DND-41 (cell line): ENCODE data around the gene ARHGAP15.

Experiments used
- ATAC-seq: fragments of 200-7000 bp; cut with Tn5 transposase; 3 replicates; pipeline ENCODE4 v1.9.1; 2021; ENCODE audit warnings: low read depth; ENCODE audit not compliant: insufficient read depth
- DNase-seq: peaks from one replicate; pipeline ENCODE4 v3.0.0-alpha.2; 2020
- H2AFZ ChIP-seq: 2 replicates; pipeline ENCODE4 v1.6.0; 2012; ENCODE audit warnings: low read depth, low read length
- H3K27ac ChIP-seq: 2 replicates; pipeline ENCODE4 v1.5.1; 2012; ENCODE audit warnings: low read length, inconsistent platforms
- H3K27me3 ChIP-seq: fragments of 200-600 bp; sonication (generic); 2 replicates; pipeline ENCODE4 v1.6.0; 2012; ENCODE audit warnings: low read length, mild to moderate bottlenecking, inconsistent platforms; ENCODE audit not compliant: insufficient read depth, poor library complexity
- H3K36me3 ChIP-seq: 2 replicates; pipeline ENCODE4 v1.5.1; 2012; ENCODE audit warnings: low read length, inconsistent platforms; ENCODE audit not compliant: insufficient read depth
- H3K4me1 ChIP-seq: 2 replicates; pipeline ENCODE4 v1.5.1; 2012; ENCODE audit warnings: mild to moderate bottlenecking, low read length; ENCODE audit not compliant: insufficient read depth
- H3K4me2 ChIP-seq: 2 replicates; pipeline ENCODE4 v1.6.0; 2012; ENCODE audit warnings: mild to moderate bottlenecking, moderate library complexity, low read length, inconsistent platforms; ENCODE audit not compliant: insufficient read depth
- H3K4me3 ChIP-seq, 2 experiments: fragments of 200-600 bp in 1 of 2; shearing (Covaris generic) in 1 of 2; 2 replicates each; pipeline ENCODE4 v1.5.1; 2012 to 2016; ENCODE audit warnings: inconsistent platforms in 2 of 2, low read length in 2 of 2, mild to moderate bottlenecking in 2 of 2, low read depth in 1 of 2, moderate library complexity in 1 of 2
- H3K79me2 ChIP-seq: 2 replicates; pipeline ENCODE4 v1.6.0; 2012; ENCODE audit warnings: low read length, inconsistent platforms; ENCODE audit not compliant: insufficient read depth
- H3K9ac ChIP-seq: 2 replicates; pipeline ENCODE4 v1.6.0; 2012; ENCODE audit warnings: low read depth, mild to moderate bottlenecking, inconsistent platforms, low read length, moderate library complexity
- H3K9me3 ChIP-seq: 2 replicates; pipeline ENCODE4 v1.5.1; 2012; ENCODE audit warnings: low read length, moderate library complexity, mild to moderate bottlenecking, inconsistent platforms; ENCODE audit not compliant: insufficient read depth, severe bottlenecking
- H4K20me1 ChIP-seq: 2 replicates; pipeline ENCODE4 v1.6.0; 2012; ENCODE audit warnings: low read length; ENCODE audit not compliant: insufficient read depth
- CTCF ChIP-seq: IDR thresholded peaks from 2 replicates; pipeline ENCODE4 v1.5.1; 2012; ENCODE audit warnings: borderline replicate concordance, low read length, moderate library complexity, mild to moderate bottlenecking; ENCODE audit not compliant: poor library complexity, severe bottlenecking; ENCODE audit errors: extremely low read depth
- EZH2 ChIP-seq: IDR thresholded peaks from 3 replicates; pipeline ENCODE4 v1.6.1; 2012; ENCODE audit warnings: borderline replicate concordance, low read depth, mild to moderate bottlenecking, moderate library complexity, low read length, inconsistent platforms; ENCODE audit not compliant: severe bottlenecking

The ARHGAP15 gene

GRCh38 chr2:143505542-143505941 is 376.3 kb downstream of the ARHGAP15 start:
- no peaks in the 10 kb centered on the region for H3K4me1 ChIP-seq
- no peak for ATAC-seq
- no peak overlapping the region for H2AFZ ChIP-seq
- peaks cover 48% of the 10 kb centered on the region for H3K36me3 ChIP-seq
- no peak overlapping the region for H3K27ac ChIP-seq
- H4K20me1 ChIP-seq, result 0 out of 2 replicates have a peak, but pooled peaks cover 3% of the 10 kb centered on the region
- no peaks in the 10 kb centered on the region for H3K79me2 ChIP-seq
- TF ChIP-seq CTCF, result no peak
- no peak for TF ChIP-seq EZH2
- no peaks in the 10 kb centered on the region for H3K9me3 ChIP-seq
- DNase-seq, result no peak
- H3K4me3 ChIP-seq, result no peak overlapping the region
- H3K9ac ChIP-seq, result no peak overlapping the region
- H3K27me3 ChIP-seq, result no peaks in the 10 kb centered on the region
- no peak overlapping the region for H3K4me2 ChIP-seq

- 0 out of 2 replicates have a peak, but pooled peaks cover 2% of the 10 kb centered on the region for H4K20me1 ChIP-seq
- DNase-seq (peak; percentile 12), ATAC-seq (peak; percentile 44; the same call in 1 of the 3 replicates)
- no peak overlapping the region for H3K27ac ChIP-seq
- H3K9me3 ChIP-seq, result no peaks in the 10 kb centered on the region
- H3K4me1 ChIP-seq, result no peaks in the 10 kb centered on the region
- no peak overlapping the region for H3K4me2 ChIP-seq
- H3K4me3 ChIP-seq, result no peak overlapping the region
- peaks cover 46% of the 10 kb centered on the region for H3K36me3 ChIP-seq
- peak; percentile 68 for TF ChIP-seq CTCF
- no peak for TF ChIP-seq EZH2
- H2AFZ ChIP-seq, result no peak overlapping the region
- no peak overlapping the region for H3K9ac ChIP-seq
- no peaks in the 10 kb centered on the region for H3K27me3 ChIP-seq
- H3K79me2 ChIP-seq, result no peaks in the 10 kb centered on the region
Observed at GRCh38 chr2:143513081-143513480, 383.9 kb downstream of the ARHGAP15 start.

- no peak for TF ChIP-seq CTCF
- no peak for TF ChIP-seq EZH2
- Histone ChIP-seq H3K27ac (no peak overlapping the region), H3K9me3 (no peaks in the 10 kb centered on the region), H3K4me3 (no peak overlapping the region), H3K27me3 (no peaks in the 10 kb centered on the region), H3K79me2 (no peaks in the 10 kb centered on the region), H2AFZ (no peak overlapping the region), H4K20me1 (0 out of 2 replicates have a peak, but pooled peaks cover 2% of the 10 kb centered on the region), H3K4me2 (no peak overlapping the region), H3K9ac (no peak overlapping the region), H3K36me3 (peaks cover 54% of the 10 kb centered on the region), H3K4me1 (no peaks in the 10 kb centered on the region)
- ATAC-seq (no peak), DNase-seq (no peak)
Observed at GRCh38 chr2:143514413-143514812, 385.2 kb downstream of the ARHGAP15 start.

DNA sequence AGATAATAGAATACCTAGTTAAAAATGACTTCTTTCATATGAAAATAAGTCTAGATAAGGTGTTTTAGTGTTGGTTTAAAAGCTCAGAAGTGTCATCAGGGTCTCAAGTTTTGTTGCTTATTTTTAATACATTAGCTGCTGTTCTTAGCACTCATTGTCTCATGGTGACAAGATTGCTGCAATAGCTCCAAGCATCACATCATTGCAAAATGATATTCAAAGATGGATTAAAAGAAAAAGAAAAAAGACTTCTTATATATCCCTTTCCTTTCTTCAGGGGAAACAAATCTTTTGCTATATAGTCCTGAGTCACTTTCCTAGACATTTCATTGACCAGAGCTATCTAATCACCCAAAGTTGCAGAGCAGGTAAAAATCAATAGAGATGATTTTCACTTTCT is 386.1 kb downstream of the ARHGAP15 start:
- Histone ChIP-seq H3K79me2 (no peaks in the 10 kb centered on the region), H4K20me1 (0 out of 2 replicates have a peak, but pooled peaks cover 2% of the 10 kb centered on the region), H3K36me3 (peaks cover 62% of the 10 kb centered on the region), H3K9ac (no peak overlapping the region), H3K4me1 (no peaks in the 10 kb centered on the region), H3K27me3 (no peaks in the 10 kb centered on the region), H3K9me3 (no peaks in the 10 kb centered on the region), H3K4me2 (no peak overlapping the region), H3K4me3 (no peak overlapping the region), H2AFZ (no peak overlapping the region), H3K27ac (no peak overlapping the region)
- no peak for DNase-seq
- no peak for ATAC-seq
- TF ChIP-seq CTCF (no peak), EZH2 (no peak)
